SK-N-SH treated with all-trans-retinoic acid at 6 μM for 48 hours (cell line): Measurements from ENCODE around the gene VRK2.

ENCODE experiments used
- ATAC-seq: fragments of 200-7000 bp; cut with Tn5 transposase; 3 replicates; pipeline ENCODE4 v1.9.1; 2020; ENCODE audit warnings: mild to moderate bottlenecking, moderate library complexity
- BACH2 ChIP-seq: fragments of 250-450 bp; sonication (Bioruptor Pico); IDR thresholded peaks from 2 replicates; pipeline ENCODE4 v1.9.0; 2021; ENCODE audit warnings: mild to moderate bottlenecking, borderline replicate concordance
- CREB5 ChIP-seq: fragments of 250-450 bp; sonication (Bioruptor Pico); IDR thresholded peaks from 2 replicates; pipeline ENCODE4 v1.5.1; 2020; ENCODE audit warnings: low read depth, mild to moderate bottlenecking, moderate library complexity
- CSDC2 ChIP-seq: fragments of 250-450 bp; sonication (Bioruptor Pico); IDR thresholded peaks from 2 replicates; pipeline ENCODE4 v1.5.0; 2020; ENCODE audit warnings: mild to moderate bottlenecking, moderate library complexity
- CSRNP3 ChIP-seq: fragments of 250-450 bp; sonication (Bioruptor Pico); IDR thresholded peaks from 2 replicates; pipeline ENCODE4 v1.5.1; 2021; ENCODE audit warnings: mild to moderate bottlenecking, moderate library complexity
- GLIS3 ChIP-seq: fragments of 250-450 bp; sonication (Bioruptor Pico); IDR thresholded peaks from 2 replicates; pipeline ENCODE4 v1.5.0; 2020; ENCODE audit warnings: mild to moderate bottlenecking, moderate library complexity
- ISL1 ChIP-seq: fragments of 250-450 bp; sonication (Bioruptor Pico); IDR thresholded peaks from 2 replicates; pipeline ENCODE4 v2.1.2; 2022; ENCODE audit warnings: mild to moderate bottlenecking, moderate library complexity
- OSR1 ChIP-seq: fragments of 250-450 bp; sonication (Bioruptor Pico); IDR thresholded peaks from 2 replicates; pipeline ENCODE4 v1.8.0; 2022; ENCODE audit warnings: moderate library complexity, mild to moderate bottlenecking, inconsistent platforms
- POU6F1 ChIP-seq: fragments of 250-450 bp; sonication (Bioruptor Pico); IDR thresholded peaks from 2 replicates; pipeline ENCODE4 v1.8.0; 2021; ENCODE audit warnings: low read depth, mild to moderate bottlenecking, moderate library complexity, borderline replicate concordance
- PPARA ChIP-seq: fragments of 250-450 bp; sonication (Bioruptor Pico); IDR thresholded peaks from 2 replicates; pipeline ENCODE4 v1.5.0; 2020; ENCODE audit warnings: mild to moderate bottlenecking, borderline replicate concordance
- RARB ChIP-seq: fragments of 250-450 bp; sonication (Bioruptor Pico); IDR thresholded peaks from 2 replicates; pipeline ENCODE4 v1.8.0; 2021; ENCODE audit warnings: mild to moderate bottlenecking, moderate library complexity
- SNAI2 ChIP-seq: fragments of 250-450 bp; sonication (Bioruptor Pico); IDR thresholded peaks from 2 replicates; pipeline ENCODE4 v1.5.0; 2020; ENCODE audit warnings: mild to moderate bottlenecking, moderate library complexity
- TCF4 ChIP-seq: fragments of 250-450 bp; sonication (Bioruptor Pico); IDR thresholded peaks from 2 replicates; pipeline ENCODE4 v1.8.0; 2021; ENCODE audit warnings: mild to moderate bottlenecking, moderate library complexity, borderline replicate concordance
- TSHZ2 ChIP-seq: fragments of 250-450 bp; sonication (Bioruptor Pico); IDR thresholded peaks from 2 replicates; pipeline ENCODE4 v1.5.0; 2020; ENCODE audit warnings: mild to moderate bottlenecking, moderate library complexity
- ZC3H10 ChIP-seq: fragments of 250-450 bp; sonication (Bioruptor Pico); IDR thresholded peaks from 2 replicates; pipeline ENCODE4 v1.5.1; 2021; ENCODE audit warnings: mild to moderate bottlenecking, moderate library complexity
- ZFP3 ChIP-seq: fragments of 250-450 bp; sonication (Bioruptor Pico); IDR thresholded peaks from 2 replicates; pipeline ENCODE4 v1.5.0; 2020; ENCODE audit warnings: mild to moderate bottlenecking, moderate library complexity
- ZFP30 ChIP-seq: fragments of 450-650 bp; formaldehyde crosslinking; IDR thresholded peaks from 2 replicates; pipeline ENCODE4 v1.5.0; 2022; ENCODE audit warnings: mild to moderate bottlenecking, moderate library complexity
- ZNF565 ChIP-seq: fragments of 450-650 bp; formaldehyde crosslinking; conservative IDR thresholded peaks from 2 replicates; pipeline ENCODE4 v1.5.0; 2020; ENCODE audit warnings: low read depth, mild to moderate bottlenecking, moderate library complexity
- ZNF70 ChIP-seq: fragments of 450-650 bp; formaldehyde crosslinking; IDR thresholded peaks from 2 replicates; pipeline ENCODE4 v1.5.0; 2020; ENCODE audit warnings: mild to moderate bottlenecking, moderate library complexity
- ZNF8 ChIP-seq: fragments of 450-650 bp; formaldehyde crosslinking; IDR thresholded peaks from 2 replicates; pipeline ENCODE4 v1.5.0; 2020; ENCODE audit warnings: mild to moderate bottlenecking, moderate library complexity

The VRK2 gene

GRCh38 chr2:58122040-58122439 is 75.4 kb downstream of the VRK2 start:
- TF ChIP-seq RARB (CRISPR knock-in tag) (no peak), ZNF565 (no peak), BACH2 (CRISPR knock-in tag) (no peak)
- ATAC-seq: no peak

- TF ChIP-seq TSHZ2: no peak
- no peak for TF ChIP-seq ZFP3 (CRISPR knock-in tag)
- no peak for TF ChIP-seq TCF4 (CRISPR knock-in tag)
- no peak for TF ChIP-seq SNAI2
- no peak for TF ChIP-seq ZFP30
- no peak for TF ChIP-seq ZNF70
- TF ChIP-seq PPARA (CRISPR knock-in tag): no peak
- no peak for TF ChIP-seq ZNF8 (CRISPR knock-in tag)
- TF ChIP-seq, all 23 proteins: peak for 0
- no peak for ATAC-seq
Measured at GRCh38 chr2:58122540-58122939, 75.9 kb downstream of the VRK2 start.

GRCh38 chr2:58127111-58127510 is 80.5 kb downstream of the VRK2 start:
- no peak for TF ChIP-seq ZNF70
- no peak for TF ChIP-seq TSHZ2
- no peak for TF ChIP-seq SNAI2
- TF ChIP-seq BACH2 (CRISPR knock-in tag): no peak
- no peak for TF ChIP-seq OSR1
- no peak for TF ChIP-seq ZFP3 (CRISPR knock-in tag)
- no peak for TF ChIP-seq POU6F1 (CRISPR knock-in tag)
- TF ChIP-seq PPARA (CRISPR knock-in tag): no peak
- TF ChIP-seq ZNF8 (CRISPR knock-in tag): no peak
- no peak for TF ChIP-seq GLIS3 (CRISPR knock-in tag)
- TF ChIP-seq CSDC2 (CRISPR knock-in tag): no peak
- no peak for TF ChIP-seq CREB5 (CRISPR knock-in tag)
- TF ChIP-seq ZC3H10: no peak
- no peak for TF ChIP-seq RARB (CRISPR knock-in tag)
- TF ChIP-seq TCF4 (CRISPR knock-in tag): no peak
- TF ChIP-seq, all 23 proteins: peak for 0
- ATAC-seq: no peak

GRCh38 chr2:58130238-58130637 is 83.6 kb downstream of the VRK2 start:
- no peak for ATAC-seq
- TF ChIP-seq TSHZ2: no peak
- TF ChIP-seq CSRNP3 (CRISPR knock-in tag): no peak
- no peak for TF ChIP-seq SNAI2
- TF ChIP-seq ISL1 (CRISPR knock-in tag): 0 out of 2 replicates have a peak, but pooled peaks have one; percentile 10
- no peak for TF ChIP-seq CREB5 (CRISPR knock-in tag)
- no peak for TF ChIP-seq ZNF8 (CRISPR knock-in tag)
- TF ChIP-seq ZNF70: no peak
- no peak for TF ChIP-seq RARB (CRISPR knock-in tag)
